Adrenal gland (tissue), 12 donors: ENCODE results near the gene PRKCH. TPM values are rescaled to one million over a fixed set of nuclear protein-coding genes. Genes with fewer than 3 reads are reported as not detected.

Experiments
- DNase-seq, 7 donors: peaks; one replicate each; pipeline ENCODE4 v3.0.0-alpha.2; 2019 to 2020
- H3K27ac ChIP-seq, 5 donors: fragments of 200-600 bp; sonication (generic) in 4 of 5; 1 replicate in 3 of 5; 2 replicates in 2 of 5; pipeline versions ENCODE4 v1.5.1 to v1.8.0; 2016 to 2020; ENCODE audit warnings: mild to moderate bottlenecking in 1 of 5
- H3K27me3 ChIP-seq: fragments of 200-600 bp; 2 replicates; pipeline ENCODE4 v1.8.0; 2021
- H3K36me3 ChIP-seq, 2 donors: fragments of 200-600 bp; replicated peaks in 1 of 2; 1 replicate in 1 of 2; 2 replicates in 1 of 2; pipeline versions ENCODE4 v1.5.1 to v1.8.0; 2018 to 2022
- H3K4me1 ChIP-seq, 2 donors: fragments of 200-600 bp; replicated peaks in 1 of 2; 1 replicate in 1 of 2; 2 replicates in 1 of 2; pipeline versions ENCODE4 v1.5.1 to v1.8.0; 2018 to 2021
- H3K4me3 ChIP-seq, 4 donors: fragments of 200-600 bp; sonication (generic) in 3 of 4; one replicate each; pipeline ENCODE4 v1.5.1; 2016 to 2018
- H3K9me3 ChIP-seq, 3 donors: fragments of 200-600 bp; sonication (generic) in 1 of 3; replicated peaks in 1 of 3; 1 replicate in 2 of 3; 2 replicates in 1 of 3; pipeline versions ENCODE4 v1.5.1 to v1.8.0; 2016 to 2021
- POLR2A ChIP-seq, 2 donors: fragments of 450-650 bp; IDR thresholded peaks; one replicate each; pipeline ENCODE4 v1.6.1; 2017; ENCODE audit warnings: antibody characterized with exemption in 2 of 2, mild to moderate bottlenecking in 2 of 2, moderate library complexity in 1 of 2
- WGBS, 4 donors: extraction: QIAGEN DNeasy Blood & Tissue Kit in 2 of 4; methylation state at CpG; one replicate each; pipeline versions ENCODE4 v1.1.5 to v1.1.7; 2013 to 2017; 5-methylcytosine and 5-hydroxymethylcytosine counted together
- intact Hi-C, 2 donors: fragments of 100-400 bp; cut with DNase I; formaldehyde crosslinking; loops; one replicate each; pipeline versions ENCODE4 v1.14.1 to v1.15.0; 2022 to 2023
- polyA plus RNA-seq, 3 donors: library from polyadenylated mRNA; stranded (reverse); fragments of 200-250 nt in 2 of 3; fragments of 350-450 nt in 1 of 3; fragmentation: Illumina TruSeq in 1 of 3; extraction: RNeasy Lipid Tissue Mini Kit (QIAGEN cat#74804) in 1 of 3; gene quantifications; one replicate each; pipeline ENCODE4 v1.2.3, GENCODE V29; 2013 to 2014
- total RNA-seq, 9 donors: library from RNA; depleted of rRNA in 4 of 9; stranded (reverse); fragments of >200 nt in 4 of 9; fragments of 120-200 nt in 1 of 9; fragmentation: NEBNext Ultra II Directional in 1 of 9; extraction: Animal tissue kit (Norgen Biotek cat#: 25700) in 1 of 9; gene quantifications; one replicate each; pipeline versions ENCODE4 v1.1.0 to v1.2.4, GENCODE V29; 2013 to 2023
- TF ChIP-seq, protein P1 (sequence below), 6 experiments: fragments of 450-650 bp in 4 of 6; fragments of 200-600 bp in 2 of 6; sonication (generic) in 1 of 6; IDR thresholded peaks; 1 replicate in 5 of 6; 2 replicates in 1 of 6; pipeline versions ENCODE4 v1.5.1 to v1.8.0; 2016 to 2021; ENCODE audit warnings: antibody characterized with exemption in 6 of 6, mild to moderate bottlenecking in 2 of 6, moderate library complexity in 1 of 6
- donor health status: healthy with polysubstance abuse.
- donor health status: Bipolar disorder and iron deficiency.
- donor health status: DM: yes; HTN: yes; CAD: no.
- donor health status: DM: no; HTN: no; CAD: no.
- donor health status: DM: no; HTN: no; CAD: no.
- donor health status: DM: yes; HTN: yes; CAD: no.

The PRKCH gene
- total and polyA plus RNA-seq, 12 donors: 7.8 to 28.1 (median 17.0) TPM

DNA sequence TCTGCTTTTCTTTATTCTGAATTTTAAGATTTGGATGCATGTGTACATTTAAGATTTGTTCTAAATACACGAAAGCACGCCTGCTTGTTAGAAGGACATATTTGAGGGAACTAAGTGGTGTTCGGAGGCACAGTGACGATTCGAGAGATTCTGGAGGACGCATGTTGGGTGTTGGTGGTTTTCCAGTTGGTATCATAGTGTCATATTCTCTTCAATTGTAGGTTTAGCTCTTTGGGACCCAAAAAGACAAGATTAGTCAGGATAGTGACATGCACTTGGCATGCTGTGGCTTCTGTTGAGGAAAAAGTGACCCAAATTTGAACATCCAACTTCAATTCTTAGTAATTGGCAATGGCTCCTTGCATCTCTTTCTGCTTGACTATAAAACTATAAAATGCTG is 30.1 kb downstream of the PRKCH start:
- 85 to 98% (median 90%) methylated on average over 6 of the region's 6 CpGs for WGBS, 4 donors
- no peaks in the 10 kb centered on the region for H3K27me3 ChIP-seq
- H3K4me3 ChIP-seq: no peak overlapping the region
- intact Hi-C loops: no loop called here
- H3K4me1 ChIP-seq: no peaks in the 10 kb centered on the region
- H3K27ac ChIP-seq: no peak overlapping the region
- no peaks in the 10 kb centered on the region for H3K9me3 ChIP-seq
- DNase-seq: no peak
- no peaks in the 10 kb centered on the region for H3K36me3 ChIP-seq
- no peak for TF ChIP-seq POLR2A (IDR thresholded peaks at IDR 0.05)
- TF ChIP-seq, protein P1, sequence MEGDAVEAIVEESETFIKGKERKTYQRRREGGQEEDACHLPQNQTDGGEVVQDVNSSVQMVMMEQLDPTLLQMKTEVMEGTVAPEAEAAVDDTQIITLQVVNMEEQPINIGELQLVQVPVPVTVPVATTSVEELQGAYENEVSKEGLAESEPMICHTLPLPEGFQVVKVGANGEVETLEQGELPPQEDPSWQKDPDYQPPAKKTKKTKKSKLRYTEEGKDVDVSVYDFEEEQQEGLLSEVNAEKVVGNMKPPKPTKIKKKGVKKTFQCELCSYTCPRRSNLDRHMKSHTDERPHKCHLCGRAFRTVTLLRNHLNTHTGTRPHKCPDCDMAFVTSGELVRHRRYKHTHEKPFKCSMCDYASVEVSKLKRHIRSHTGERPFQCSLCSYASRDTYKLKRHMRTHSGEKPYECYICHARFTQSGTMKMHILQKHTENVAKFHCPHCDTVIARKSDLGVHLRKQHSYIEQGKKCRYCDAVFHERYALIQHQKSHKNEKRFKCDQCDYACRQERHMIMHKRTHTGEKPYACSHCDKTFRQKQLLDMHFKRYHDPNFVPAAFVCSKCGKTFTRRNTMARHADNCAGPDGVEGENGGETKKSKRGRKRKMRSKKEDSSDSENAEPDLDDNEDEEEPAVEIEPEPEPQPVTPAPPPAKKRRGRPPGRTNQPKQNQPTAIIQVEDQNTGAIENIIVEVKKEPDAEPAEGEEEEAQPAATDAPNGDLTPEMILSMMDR (IDR thresholded peaks at IDR 0.05): no peak

DNA sequence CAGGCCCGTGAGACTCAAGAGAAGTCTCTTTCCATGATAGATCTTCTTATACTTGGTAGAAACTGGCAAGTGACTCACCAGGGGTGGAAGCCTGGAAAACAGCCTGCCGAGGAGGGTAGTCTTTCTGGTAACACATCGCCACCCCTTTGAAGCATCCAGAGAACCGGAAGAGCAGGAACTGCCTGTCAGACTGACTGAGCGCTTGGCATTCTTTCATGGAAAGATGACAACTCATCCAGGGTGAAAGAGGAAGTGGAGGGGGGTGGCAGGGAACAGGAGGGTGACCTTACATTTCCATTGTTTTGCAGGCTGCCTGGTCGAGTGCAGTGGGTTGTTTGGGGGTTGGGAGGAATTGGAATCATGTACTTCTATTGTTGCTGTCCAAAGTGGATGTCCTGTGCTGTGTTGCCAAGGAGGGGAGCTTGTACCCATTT is 34.5 kb downstream of the PRKCH start:
- Histone ChIP-seq H3K36me3 (no peaks in the 10 kb centered on the region), H3K4me3 (no peak overlapping the region), H3K27me3 (no peaks in the 10 kb centered on the region), H3K27ac (peak overlapping the region in 2 of 5 donors; percentile 7 to 55), H3K4me1 (no peaks in the 10 kb centered on the region), H3K9me3 (no peaks in the 10 kb centered on the region)
- 19 to 39% (median 34%) methylated on average over 6 of the region's 6 CpGs for WGBS, 4 donors
- peak; percentile 43 to 78 (median 65) for DNase-seq
- intact Hi-C loops: no loop called here
- TF ChIP-seq POLR2A (IDR thresholded peaks at IDR 0.05): no peak
- TF ChIP-seq, protein P1 (IDR thresholded peaks at IDR 0.05): no peak

DNA sequence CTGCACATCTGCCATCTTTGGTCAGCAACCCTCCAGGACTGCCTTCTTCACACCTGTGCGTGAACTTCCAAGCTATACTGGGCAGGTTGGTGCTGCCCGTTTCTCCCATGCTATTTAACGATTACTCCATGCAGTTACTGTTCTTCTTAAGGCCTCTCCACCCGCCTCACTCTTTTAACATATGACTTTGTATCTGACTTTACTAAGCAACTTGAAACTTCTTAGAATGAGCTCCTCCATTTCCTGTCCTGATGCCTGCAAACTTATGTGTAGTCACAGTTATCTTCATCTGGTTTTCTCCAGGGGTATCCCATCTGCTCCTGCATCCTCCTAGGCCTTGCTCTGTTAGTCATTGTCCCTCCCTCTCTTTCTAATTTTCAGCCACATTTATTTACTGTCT is 35.7 kb downstream of the PRKCH start:
- 87 to 93% (median 89%) methylated on average over 4 of the region's 4 CpGs for WGBS, 4 donors
- H3K27me3 ChIP-seq: no peaks in the 10 kb centered on the region
- H3K4me1 ChIP-seq: no peaks in the 10 kb centered on the region
- intact Hi-C loops: no loop called here
- H3K4me3 ChIP-seq: no peak overlapping the region
- H3K9me3 ChIP-seq: no peaks in the 10 kb centered on the region
- no peaks in the 10 kb centered on the region for H3K36me3 ChIP-seq
- DNase-seq: no peak
- H3K27ac ChIP-seq: no peak overlapping the region
- TF ChIP-seq POLR2A (IDR thresholded peaks at IDR 0.05): no peak
- TF ChIP-seq, protein P1 (IDR thresholded peaks at IDR 0.05): no peak

DNA sequence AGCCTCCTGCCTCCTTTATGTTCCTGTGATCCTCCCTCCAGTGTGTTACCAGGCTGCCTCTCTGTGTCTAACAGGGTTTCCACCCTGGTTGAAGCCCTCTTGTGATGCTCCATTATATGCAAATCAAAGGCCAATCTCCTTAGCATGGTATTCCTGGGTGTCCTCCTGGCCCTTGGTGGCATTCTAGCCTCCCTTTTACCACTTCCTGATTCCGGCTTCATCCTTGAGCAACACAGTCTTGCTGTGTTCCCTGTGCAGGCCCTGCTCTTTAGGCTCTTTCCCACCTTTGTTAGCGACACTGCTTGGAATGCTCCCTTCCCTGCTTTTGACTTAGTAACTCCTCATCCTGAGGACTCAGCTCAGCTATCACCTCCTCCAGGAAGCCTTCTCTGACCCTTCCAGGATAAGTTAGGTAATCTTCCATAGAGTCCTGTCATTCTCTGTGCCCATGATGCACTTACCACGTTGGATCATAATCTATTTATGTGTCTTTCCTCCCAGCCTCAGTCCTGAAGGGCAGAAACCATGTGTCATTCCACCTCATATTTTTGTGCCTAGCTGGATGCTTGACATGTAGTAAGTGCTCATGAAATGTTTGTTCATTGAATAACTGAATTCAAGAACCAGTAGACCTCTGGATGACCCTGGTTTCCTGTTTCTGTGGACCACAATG is 37.3 kb downstream of the PRKCH start:
- no peaks in the 10 kb centered on the region for H3K36me3 ChIP-seq
- H3K4me3 ChIP-seq: no peak overlapping the region
- H3K9me3 ChIP-seq: no peaks in the 10 kb centered on the region
- DNase-seq: no peak
- 71 to 76% (median 75%) methylated on average over 3 of the region's 3 CpGs for WGBS, 4 donors
- H3K4me1 ChIP-seq: no peaks in the 10 kb centered on the region
- no peak for TF ChIP-seq POLR2A (IDR thresholded peaks at IDR 0.05)
- TF ChIP-seq, protein P1 (IDR thresholded peaks at IDR 0.05): no peak
- no peaks in the 10 kb centered on the region for H3K27me3 ChIP-seq
- intact Hi-C loops: no loop called here
- H3K27ac ChIP-seq: peak overlapping the region in 1 of 5 donors; percentile 16
